ENCODE results near the gene TDRD15. TPM values are rescaled to one million over a fixed set of nuclear protein-coding genes. Genes with fewer than 3 reads are reported as not detected.

The TDRD15 gene
- total and polyA plus RNA-seq, 12 donors, result 0.11 TPM; not detected in 11

DNA sequence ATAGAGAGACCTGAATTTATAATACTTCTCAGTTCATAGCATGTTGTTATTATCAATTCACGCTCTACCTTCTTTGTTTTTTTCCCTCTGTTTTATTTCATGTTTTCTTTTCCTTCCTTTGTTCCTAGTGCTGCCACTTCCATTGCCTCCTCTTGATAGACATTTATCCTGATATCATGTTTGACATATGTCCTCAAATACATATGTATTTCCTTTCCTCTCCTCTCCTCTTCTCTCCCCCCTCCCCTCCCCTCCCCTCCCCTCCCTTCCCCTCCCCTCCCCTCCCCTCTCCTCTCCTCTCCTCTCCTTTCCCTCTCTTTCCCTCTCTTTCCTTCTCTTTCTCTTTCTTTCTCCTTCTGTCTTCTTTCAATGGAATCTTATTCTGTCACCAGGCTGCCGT, 67.8 kb downstream of the TDRD15 start:
- no peak for TF ChIP-seq POLR2A (IDR thresholded peaks at IDR 0.05)
- TF ChIP-seq, protein P1, sequence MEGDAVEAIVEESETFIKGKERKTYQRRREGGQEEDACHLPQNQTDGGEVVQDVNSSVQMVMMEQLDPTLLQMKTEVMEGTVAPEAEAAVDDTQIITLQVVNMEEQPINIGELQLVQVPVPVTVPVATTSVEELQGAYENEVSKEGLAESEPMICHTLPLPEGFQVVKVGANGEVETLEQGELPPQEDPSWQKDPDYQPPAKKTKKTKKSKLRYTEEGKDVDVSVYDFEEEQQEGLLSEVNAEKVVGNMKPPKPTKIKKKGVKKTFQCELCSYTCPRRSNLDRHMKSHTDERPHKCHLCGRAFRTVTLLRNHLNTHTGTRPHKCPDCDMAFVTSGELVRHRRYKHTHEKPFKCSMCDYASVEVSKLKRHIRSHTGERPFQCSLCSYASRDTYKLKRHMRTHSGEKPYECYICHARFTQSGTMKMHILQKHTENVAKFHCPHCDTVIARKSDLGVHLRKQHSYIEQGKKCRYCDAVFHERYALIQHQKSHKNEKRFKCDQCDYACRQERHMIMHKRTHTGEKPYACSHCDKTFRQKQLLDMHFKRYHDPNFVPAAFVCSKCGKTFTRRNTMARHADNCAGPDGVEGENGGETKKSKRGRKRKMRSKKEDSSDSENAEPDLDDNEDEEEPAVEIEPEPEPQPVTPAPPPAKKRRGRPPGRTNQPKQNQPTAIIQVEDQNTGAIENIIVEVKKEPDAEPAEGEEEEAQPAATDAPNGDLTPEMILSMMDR (IDR thresholded peaks at IDR 0.05), result no peak
- Histone ChIP-seq H3K27ac (no peak overlapping the region), H3K9me3 (replicated peaks in 1 of 3) (no peaks in the 10 kb centered on the region), H3K36me3 (replicated peaks in 1 of 2) (no peaks in the 10 kb centered on the region), H3K4me1 (replicated peaks in 1 of 2) (no peaks in the 10 kb centered on the region), H3K27me3 (no peaks in the 10 kb centered on the region), H3K4me3 (no peak overlapping the region)
- no peak for DNase-seq
- intact Hi-C loops (cut with DNase I), result no loop called here
- 86 to 100% (median 97%) methylated on average over 2 of the region's 2 CpGs for WGBS, 4 donors

Other genes starting within 250 kb of the TDRD15 start
- gene APOB, start 79.9 kb upstream of the TDRD15 start, total RNA-seq, result 1 to 10 TPM in 2 of 9 donors, under 1 TPM in 6, not detected in 1; under 0.01 to 1.9 (median 0.17) TPM
- under 1 TPM; 0.03 to 0.20 (median 0.08) TPM for gene APOB, start 79.9 kb upstream of the TDRD15 start, polyA plus RNA-seq